Heart left ventricle (tissue), 13 donors: ENCODE results near the gene AKAP12.

Experiments
- CTCF ChIP-seq, 12 donors: fragments of 200-600 bp; sonication (generic) in 4 of 12; IDR thresholded peaks; one replicate each; pipeline versions ENCODE4 v1.5.0 to v1.8.0; 2018 to 2022; ENCODE audit warnings: antibody characterized with exemption in 12 of 12, mild to moderate bottlenecking in 5 of 12
- POLR2A ChIP-seq, 2 donors: fragments of 450-650 bp; IDR thresholded peaks; one replicate each; pipeline ENCODE4 v1.6.1; 2017; ENCODE audit warnings: antibody characterized with exemption in 2 of 2, mild to moderate bottlenecking in 2 of 2, moderate library complexity in 2 of 2
- donor health status: ischemic (EF 13 %, LVEDD 7.1; RV severe dilation, severe dysfunction).
- donor health status: DM: no; HTN: yes; CAD: no.
- donor health status: DM: no; HTN: no; CAD: no.
- donor health status: ischemic (EF 25% LVEDD 6.9; RV normal size, moderate dysfunction).
- donor health status: ischemic (EF 25% LVEDD 5.7; RV mildly dilated, moderate dysfunction).
- donor health status: ischemic (EF 35%, LVEDD 5.7; RV mildly dilated, moderate dysfunction).
- donor health status: nonischemic (EF 11% LVEDD 7.7; RV severe dilation, severe dysfunction).
- donor health status: DM: yes; HTN: yes; CAD: no.
- donor health status: PGD.
- donor health status: ischemic (EF 29% LVEDD 5.4; RV normal size, mild dysfunction).
- donor health status: nonischemic (EF 23%, LVEDD 6.1; RV moderate dilation, normal function).

GRCh38 chr6:151320140-151320539, 80.4 kb downstream of the AKAP12 start:
- TF ChIP-seq POLR2A (IDR thresholded peaks at IDR 0.05) (no peak), CTCF (IDR thresholded peaks at IDR 0.05) (no peak)
